ENCODE results near the gene PLOD3. TPM values are rescaled to one million over a fixed set of nuclear protein-coding genes. Genes with fewer than 3 reads are reported as not detected.
"Not testable (repeated sequence)": the region's sequence is repeated elsewhere in the genome, so short reads cannot be mapped to it uniquely, and the experiment has no call there.

The PLOD3 gene, protein sequence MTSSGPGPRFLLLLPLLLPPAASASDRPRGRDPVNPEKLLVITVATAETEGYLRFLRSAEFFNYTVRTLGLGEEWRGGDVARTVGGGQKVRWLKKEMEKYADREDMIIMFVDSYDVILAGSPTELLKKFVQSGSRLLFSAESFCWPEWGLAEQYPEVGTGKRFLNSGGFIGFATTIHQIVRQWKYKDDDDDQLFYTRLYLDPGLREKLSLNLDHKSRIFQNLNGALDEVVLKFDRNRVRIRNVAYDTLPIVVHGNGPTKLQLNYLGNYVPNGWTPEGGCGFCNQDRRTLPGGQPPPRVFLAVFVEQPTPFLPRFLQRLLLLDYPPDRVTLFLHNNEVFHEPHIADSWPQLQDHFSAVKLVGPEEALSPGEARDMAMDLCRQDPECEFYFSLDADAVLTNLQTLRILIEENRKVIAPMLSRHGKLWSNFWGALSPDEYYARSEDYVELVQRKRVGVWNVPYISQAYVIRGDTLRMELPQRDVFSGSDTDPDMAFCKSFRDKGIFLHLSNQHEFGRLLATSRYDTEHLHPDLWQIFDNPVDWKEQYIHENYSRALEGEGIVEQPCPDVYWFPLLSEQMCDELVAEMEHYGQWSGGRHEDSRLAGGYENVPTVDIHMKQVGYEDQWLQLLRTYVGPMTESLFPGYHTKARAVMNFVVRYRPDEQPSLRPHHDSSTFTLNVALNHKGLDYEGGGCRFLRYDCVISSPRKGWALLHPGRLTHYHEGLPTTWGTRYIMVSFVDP
- total RNA-seq, result 86.9 and 98.0 TPM in 2 replicates
- long read RNA-seq, transcript PLOD3-201 (19 exons, 2,920 nt), result major isoform, 13 of 19 reads
- long read RNA-seq, partial matches to known transcripts, result 3 of 19 reads
- long read RNA-seq, other reads (novel, unspliced or antisense), result 3 of 19 reads

DNA sequence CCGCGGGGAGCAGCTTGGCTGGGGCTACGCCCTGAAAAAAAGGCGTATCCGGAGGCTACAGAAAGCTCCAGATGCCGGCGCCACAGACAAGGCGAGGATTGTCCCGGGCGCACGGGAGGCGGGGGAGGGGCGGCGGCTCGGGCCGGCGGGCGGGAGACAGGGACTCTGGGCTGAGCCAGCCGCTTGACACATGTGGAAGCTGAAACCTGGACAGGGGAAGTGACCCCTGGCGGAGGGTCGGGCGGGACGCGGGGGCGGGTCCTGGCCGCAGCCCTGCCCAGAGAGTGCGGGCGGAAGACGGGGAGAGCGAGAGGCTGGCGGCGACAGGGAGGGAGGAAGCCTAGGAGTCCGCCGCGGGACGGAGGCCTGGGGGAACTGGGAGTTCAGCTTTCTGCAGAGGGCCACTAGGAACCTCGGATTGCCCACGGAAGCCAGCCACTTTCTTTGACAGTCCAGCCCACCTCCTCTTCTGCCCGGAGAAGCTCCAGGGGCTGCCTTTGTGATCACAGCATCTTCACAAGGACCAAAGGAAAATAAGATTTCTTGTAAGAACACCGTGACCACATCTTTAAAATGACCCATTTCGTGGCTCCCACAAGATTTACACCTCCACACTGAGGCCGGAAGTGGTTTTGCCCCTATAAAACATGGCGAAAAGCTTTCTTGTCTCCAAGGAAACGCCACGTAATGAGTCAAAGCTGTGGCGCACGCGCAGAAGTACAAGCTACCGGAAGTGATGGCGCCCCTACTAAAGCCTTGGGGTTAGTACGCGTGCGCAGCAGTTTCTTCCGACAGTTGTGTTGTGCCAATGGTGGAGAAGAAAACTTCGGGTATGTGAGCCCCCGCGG is at the start of gene PLOD3, which contains the start of gene ZNHIT1:
TSS of gene PLOD3 (minus strand) at position 194 of the 848 bp plus-strand sequence. CDS start 307 bp downstream, outside the sequence.
TSS of gene ZNHIT1 (plus strand) at position 778 of the 848 bp plus-strand sequence. CDS start at position 809, 31 bp downstream.
- Mint-ChIP-seq H3K36me3 (ENCODE audit: low read depth) (no peaks in the 10 kb centered on the region), H3K4me3 (peak within 1 kb of the TSS; percentile 98), H3K27ac (ENCODE audit: unreplicated experiment) (peak within 1 kb of the TSS; percentile 91), H3K9me3 (no peaks in the 10 kb centered on the region), H3K27me3 (ENCODE audit: low read depth) (no peaks in the 10 kb centered on the region), H3K4me1 (peaks cover 23% of the 10 kb centered on the region)
- TF ChIP-seq, protein P1, sequence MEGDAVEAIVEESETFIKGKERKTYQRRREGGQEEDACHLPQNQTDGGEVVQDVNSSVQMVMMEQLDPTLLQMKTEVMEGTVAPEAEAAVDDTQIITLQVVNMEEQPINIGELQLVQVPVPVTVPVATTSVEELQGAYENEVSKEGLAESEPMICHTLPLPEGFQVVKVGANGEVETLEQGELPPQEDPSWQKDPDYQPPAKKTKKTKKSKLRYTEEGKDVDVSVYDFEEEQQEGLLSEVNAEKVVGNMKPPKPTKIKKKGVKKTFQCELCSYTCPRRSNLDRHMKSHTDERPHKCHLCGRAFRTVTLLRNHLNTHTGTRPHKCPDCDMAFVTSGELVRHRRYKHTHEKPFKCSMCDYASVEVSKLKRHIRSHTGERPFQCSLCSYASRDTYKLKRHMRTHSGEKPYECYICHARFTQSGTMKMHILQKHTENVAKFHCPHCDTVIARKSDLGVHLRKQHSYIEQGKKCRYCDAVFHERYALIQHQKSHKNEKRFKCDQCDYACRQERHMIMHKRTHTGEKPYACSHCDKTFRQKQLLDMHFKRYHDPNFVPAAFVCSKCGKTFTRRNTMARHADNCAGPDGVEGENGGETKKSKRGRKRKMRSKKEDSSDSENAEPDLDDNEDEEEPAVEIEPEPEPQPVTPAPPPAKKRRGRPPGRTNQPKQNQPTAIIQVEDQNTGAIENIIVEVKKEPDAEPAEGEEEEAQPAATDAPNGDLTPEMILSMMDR (conservative IDR thresholded peaks at IDR 0.05), result peak; percentile 45
- DNase-seq (ENCODE audit: low read depth, low spot score), result peak; percentile 93

DNA sequence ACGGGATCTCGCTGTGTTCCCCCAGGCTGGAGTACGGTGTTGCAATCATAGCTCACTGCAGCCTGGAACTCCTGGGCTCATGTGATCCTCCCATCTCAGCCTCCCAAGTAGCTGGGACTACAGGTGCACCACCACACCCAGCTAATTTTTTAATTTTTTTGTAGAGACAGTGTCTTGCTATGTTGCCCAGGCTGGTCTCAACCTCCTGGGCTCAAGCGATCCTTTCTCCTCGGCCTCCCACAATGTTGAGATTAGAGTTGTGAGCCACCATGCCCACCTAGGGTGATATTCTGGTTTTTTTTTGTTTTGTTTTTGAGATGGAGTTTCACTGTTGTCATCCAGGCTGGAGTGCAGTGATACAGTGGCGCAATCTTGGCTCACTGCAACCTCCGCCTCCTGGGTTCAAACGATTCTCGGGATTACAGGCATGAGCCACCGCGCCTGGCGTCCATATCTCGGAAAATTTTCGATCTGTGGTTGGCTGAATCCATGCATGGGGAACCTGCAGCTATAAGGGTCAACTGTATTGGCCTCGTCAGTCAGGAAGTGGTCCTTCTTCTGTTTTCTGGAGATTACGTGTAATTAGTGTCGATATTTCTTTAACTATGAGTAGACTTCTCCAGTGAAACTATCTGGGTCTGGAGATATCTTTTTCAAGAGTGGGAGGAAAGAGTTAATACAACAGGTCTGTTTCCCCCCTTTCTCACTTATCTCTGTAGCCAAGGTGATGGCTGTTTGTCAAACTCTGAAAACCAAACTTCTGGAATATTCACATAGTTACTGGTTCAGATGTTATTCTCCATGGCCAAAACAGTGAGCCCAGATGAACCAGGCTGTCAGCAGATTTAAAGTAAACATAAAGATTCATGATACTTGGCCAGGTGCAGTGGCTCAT is 48.5 kb upstream of the PLOD3 start:
- no peaks in the 10 kb centered on the region for H3K27me3 Mint-ChIP-seq (ENCODE audit: low read depth)
- H3K27ac Mint-ChIP-seq (ENCODE audit: unreplicated experiment), result no peak overlapping the region
- H3K4me1 Mint-ChIP-seq, result peaks cover 5% of the 10 kb centered on the region
- no peaks in the 10 kb centered on the region for H3K36me3 Mint-ChIP-seq (ENCODE audit: low read depth)
- DNase-seq (ENCODE audit: low read depth, low spot score), result no peak
- H3K9me3 Mint-ChIP-seq, result no peaks in the 10 kb centered on the region
- H3K4me3 Mint-ChIP-seq, result no peak overlapping the region
- TF ChIP-seq, protein P1 (conservative IDR thresholded peaks at IDR 0.05), result no peak

DNA sequence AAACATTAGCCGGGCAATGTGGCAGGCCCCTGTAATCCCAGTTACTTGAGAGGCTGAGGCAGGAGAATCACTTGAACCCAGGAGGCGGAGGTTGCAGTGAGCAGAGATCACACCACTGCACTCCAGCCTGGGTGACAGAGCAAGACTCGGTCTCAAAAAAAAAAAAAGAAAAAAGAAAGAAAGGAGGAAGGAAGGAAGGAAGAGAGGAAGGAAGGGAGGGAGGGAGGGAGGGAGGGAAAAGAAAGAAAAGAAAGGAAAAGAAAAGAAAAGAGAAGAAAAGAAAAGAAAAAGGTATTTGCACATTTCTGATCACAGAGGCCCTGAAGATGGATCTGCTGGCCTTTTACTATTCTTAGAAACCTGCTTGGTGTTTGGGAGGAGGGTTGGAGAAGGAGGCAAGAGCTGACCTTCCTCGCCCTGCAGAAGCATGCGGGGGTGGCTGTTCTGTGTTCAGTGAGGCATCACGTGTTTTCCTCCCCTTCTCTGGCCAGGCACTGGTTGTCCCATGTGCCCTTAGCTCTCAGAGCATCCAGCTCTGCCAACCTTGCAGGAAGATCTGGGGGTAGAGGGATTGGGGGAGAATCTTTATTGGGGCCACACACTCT is 46.8 kb upstream of the PLOD3 start:
- not testable (repeated sequence) for DNase-seq (ENCODE audit: low read depth, low spot score); H3K4me1 Mint-ChIP-seq; H3K36me3 Mint-ChIP-seq (ENCODE audit: low read depth); H3K4me3 Mint-ChIP-seq; H3K27me3 Mint-ChIP-seq (ENCODE audit: low read depth); H3K9me3 Mint-ChIP-seq; H3K27ac Mint-ChIP-seq (ENCODE audit: unreplicated experiment)

DNA sequence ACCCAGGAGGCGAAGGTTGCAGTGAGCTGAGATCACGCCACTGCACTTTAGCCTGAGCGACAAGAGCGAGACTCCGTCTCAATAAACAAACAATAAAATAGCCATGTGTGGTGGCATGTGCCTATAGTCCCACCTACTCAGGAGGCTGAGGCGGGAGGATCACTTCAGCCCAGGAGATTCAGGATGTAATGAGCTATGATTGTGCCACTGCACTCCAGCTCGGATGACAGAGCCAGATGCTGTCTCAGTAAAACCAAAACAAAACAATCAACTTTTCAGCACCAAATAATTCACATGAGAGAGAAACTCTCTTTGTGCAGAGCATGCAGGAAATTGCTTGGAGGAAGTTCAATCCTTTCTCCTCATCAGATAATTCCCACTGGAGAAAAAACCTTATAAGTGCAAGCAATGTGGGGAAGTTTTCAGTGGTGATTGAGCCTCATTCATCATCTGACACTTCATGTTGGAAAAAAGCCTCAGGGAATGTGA is 40.9 kb upstream of the PLOD3 start:
- TF ChIP-seq, protein P1 (conservative IDR thresholded peaks at IDR 0.05), result no peak
- Mint-ChIP-seq H3K4me1 (no peaks in the 10 kb centered on the region), H3K9me3 (no peaks in the 10 kb centered on the region), H3K36me3 (ENCODE audit: low read depth) (no peaks in the 10 kb centered on the region), H3K27ac (ENCODE audit: unreplicated experiment) (no peak overlapping the region), H3K27me3 (ENCODE audit: low read depth) (peaks cover 12% of the 10 kb centered on the region), H3K4me3 (no peak overlapping the region)
- no peak for DNase-seq (ENCODE audit: low read depth, low spot score)

DNA sequence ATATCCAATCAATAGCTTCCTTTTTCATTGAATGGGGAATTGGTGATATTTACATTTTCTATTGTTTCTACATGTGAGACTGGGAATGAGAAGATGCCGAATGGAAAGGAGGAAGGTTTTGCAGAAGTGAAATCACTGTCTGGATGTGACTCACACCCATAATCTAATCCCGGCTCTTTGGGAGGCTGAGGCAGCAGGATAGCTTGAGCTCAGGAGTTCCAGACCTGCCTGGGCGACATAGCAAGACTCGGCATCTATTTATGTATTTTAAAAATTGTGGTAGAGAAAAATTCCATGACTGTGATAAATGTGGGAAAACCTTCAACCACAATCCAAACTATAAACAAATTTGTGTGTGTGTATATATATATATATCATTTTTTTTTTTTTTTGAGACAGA is 38.4 kb upstream of the PLOD3 start:
- DNase-seq (ENCODE audit: low read depth, low spot score), result no peak
- H3K27me3 Mint-ChIP-seq (ENCODE audit: low read depth), result peaks cover 14% of the 10 kb centered on the region
- H3K9me3 Mint-ChIP-seq, result no peaks in the 10 kb centered on the region
- TF ChIP-seq, protein P1 (conservative IDR thresholded peaks at IDR 0.05), result no peak
- H3K4me1 Mint-ChIP-seq, result peaks cover 14% of the 10 kb centered on the region
- H3K4me3 Mint-ChIP-seq, result peak overlapping the region; percentile 4
- peaks cover 2% of the 10 kb centered on the region for H3K36me3 Mint-ChIP-seq (ENCODE audit: low read depth)
- no peak overlapping the region for H3K27ac Mint-ChIP-seq (ENCODE audit: unreplicated experiment)

DNA sequence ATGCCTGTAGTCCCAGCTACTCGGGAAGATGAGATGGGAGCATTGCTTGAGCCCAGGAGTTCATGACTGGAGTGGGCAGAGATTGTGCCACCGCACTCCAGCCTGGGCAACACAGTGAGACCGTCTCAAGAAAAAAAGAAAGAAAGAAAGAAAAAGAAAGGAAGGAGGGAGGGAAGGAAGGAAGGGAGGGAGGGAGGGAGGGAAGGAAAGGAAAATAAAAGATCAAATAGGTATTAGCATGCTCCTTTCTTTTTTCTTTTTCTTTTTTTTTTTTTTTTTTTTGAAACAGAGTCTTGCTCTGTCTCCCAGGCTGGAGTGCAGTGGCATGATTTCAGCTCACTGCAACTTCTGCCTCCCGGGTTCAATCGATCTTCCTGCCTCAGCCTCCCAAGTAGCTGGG is 35.8 kb upstream of the PLOD3 start:
- not testable (repeated sequence) for H3K27ac Mint-ChIP-seq (ENCODE audit: unreplicated experiment); DNase-seq (ENCODE audit: low read depth, low spot score); H3K36me3 Mint-ChIP-seq (ENCODE audit: low read depth); H3K4me3 Mint-ChIP-seq; H3K9me3 Mint-ChIP-seq
- Mint-ChIP-seq H3K27me3 (ENCODE audit: low read depth) (peaks cover 14% of the 10 kb centered on the region), H3K4me1 (peaks cover 22% of the 10 kb centered on the region)
